Measurements from ENCODE around the gene AKR1B1. TPM values are rescaled to one million over a fixed set of nuclear protein-coding genes. Genes with fewer than 3 reads are reported as not detected.

AKR1B1 gene
- total and polyA plus RNA-seq, 8 donors, result 13.2 to 47.1 (median 19.2) TPM

GRCh38 chr7:134440067-134440466, 18.8 kb downstream of the AKR1B1 start:
- no peak for DNase-seq
- no peak for ATAC-seq
- Histone ChIP-seq H3K36me3 (peaks cover 0 to 27% (median 0%) of the 10 kb centered on the region in 3 donors), H3K4me3 (no peak overlapping the region), H3K27me3 (no peaks in the 10 kb centered on the region), H3K27ac (no peak overlapping the region), H3K9me3 (no peaks in the 10 kb centered on the region), H3K4me1 (no peaks in the 10 kb centered on the region)
- FAIRE-seq, result no peak
- intact Hi-C loops (cut with DNase I), result loop anchor here in 1 of 3 donors (5.0 kb wide), 1 partner anchor 167 kb away; no protein-coding TSS in a partner anchor
- no peak for TF ChIP-seq CTCF (IDR thresholded peaks at IDR 0.05)
- WGBS, 2 donors, result 47 to 52% methylated on average over 8 of the region's 8 CpGs

GRCh38 chr7:134438946-134439345, 20.0 kb downstream of the AKR1B1 start:
- no peak for DNase-seq
- intact Hi-C loops (cut with DNase I), result loop anchor here in 2 of 3 donors (5.0 to 10.0 kb wide), 2 partner anchors 73 to 76 kb away; no protein-coding TSS in a partner anchor
- no peak for TF ChIP-seq CTCF (IDR thresholded peaks at IDR 0.05)
- Histone ChIP-seq H3K9me3 (no peaks in the 10 kb centered on the region), H3K27me3 (no peaks in the 10 kb centered on the region), H3K27ac (no peak overlapping the region), H3K4me3 (no peak overlapping the region), H3K36me3 (peaks cover 0 to 16% (median 0%) of the 10 kb centered on the region in 3 donors), H3K4me1 (no peaks in the 10 kb centered on the region)
- ATAC-seq, result no peak
- 89 to 90% methylated on average over 4 of the region's 4 CpGs for WGBS, 2 donors
- FAIRE-seq, result no peak

GRCh38 chr7:134435161-134435920, 23.6 kb downstream of the AKR1B1 start:
- 71 to 78% methylated on average over 12 of the region's 12 CpGs for WGBS, 2 donors
- H3K4me3 ChIP-seq, result no peak overlapping the region
- no peak for TF ChIP-seq CTCF (IDR thresholded peaks at IDR 0.05)
- no peaks in the 10 kb centered on the region for H3K9me3 ChIP-seq
- no peak for ATAC-seq
- H3K27me3 ChIP-seq, result no peaks in the 10 kb centered on the region
- no peak for FAIRE-seq
- no peak overlapping the region for H3K27ac ChIP-seq
- H3K36me3 ChIP-seq, result no peaks in the 10 kb centered on the region
- no peaks in the 10 kb centered on the region for H3K4me1 ChIP-seq
- DNase-seq, result no peak
- intact Hi-C loops (cut with DNase I), result loop anchor here in 2 of 3 donors (5.0 to 10.0 kb wide), 2 partner anchors 77 to 79 kb away; no protein-coding TSS in a partner anchor

GRCh38 chr7:134434701-134435100, 24.2 kb downstream of the AKR1B1 start:
- H3K27ac ChIP-seq, result no peak overlapping the region
- H3K4me3 ChIP-seq, result no peak overlapping the region
- no peak for TF ChIP-seq CTCF (IDR thresholded peaks at IDR 0.05)
- no peaks in the 10 kb centered on the region for H3K9me3 ChIP-seq
- H3K4me1 ChIP-seq, result no peaks in the 10 kb centered on the region
- 91 to 95% methylated on average over 5 of the region's 5 CpGs for WGBS, 2 donors
- ATAC-seq (no peak), DNase-seq (no peak), FAIRE-seq (no peak)
- intact Hi-C loops (cut with DNase I), result loop anchor here in 2 of 3 donors (5.0 to 10.0 kb wide), 2 partner anchors 78 to 80 kb away; no protein-coding TSS in a partner anchor
- no peaks in the 10 kb centered on the region for H3K36me3 ChIP-seq
- H3K27me3 ChIP-seq, result no peaks in the 10 kb centered on the region

- no peak for FAIRE-seq
- no peak for DNase-seq
- no peaks in the 10 kb centered on the region for H3K9me3 ChIP-seq
- TF ChIP-seq CTCF (IDR thresholded peaks at IDR 0.05), result no peak
- no peak overlapping the region for H3K4me3 ChIP-seq
- no peaks in the 10 kb centered on the region for H3K36me3 ChIP-seq
- no peak for ATAC-seq
- H3K27me3 ChIP-seq, result no peaks in the 10 kb centered on the region
- 76 to 84% methylated on average over 4 of the region's 4 CpGs for WGBS, 2 donors
- H3K4me1 ChIP-seq, result no peaks in the 10 kb centered on the region
- intact Hi-C loops (cut with DNase I), result loop anchor here in 1 of 3 donors (10.0 kb wide), 1 partner anchor 81 kb away; no protein-coding TSS in a partner anchor
- no peak overlapping the region for H3K27ac ChIP-seq
Observed at GRCh38 chr7:134433430-134433829, 25.5 kb downstream of the AKR1B1 start.

All from pancreas (tissue), 10 donors.